Osteoblast (primary cell): ENCODE measurements around the gene PIK3R5. TPM values are rescaled to one million over a fixed set of nuclear protein-coding genes. Genes with fewer than 3 reads are reported as not detected.
A peak's percentile ranks its signal among the peaks of the same experiment; 100 is the strongest.

Source experiments
- DNase-seq: peaks from one replicate; pipeline ENCODE4 v3.0.0; 2011; ENCODE audit warnings: low spot score, mixed read lengths; ENCODE audit not compliant: insufficient read length; ENCODE audit errors: missing footprints
- H2AFZ ChIP-seq: 2 replicates; pipeline ENCODE4 v1.6.0; 2011; ENCODE audit warnings: mild to moderate bottlenecking, low read length
- H3K27ac ChIP-seq: 2 replicates; pipeline ENCODE4 v1.5.1; 2011; ENCODE audit warnings: mild to moderate bottlenecking, low read depth, low read length, moderate library complexity
- H3K27me3 ChIP-seq: 2 replicates; pipeline ENCODE4 v1.6.0; 2012; ENCODE audit warnings: mild to moderate bottlenecking, control low read depth, inconsistent platforms, low read length, moderate library complexity; ENCODE audit not compliant: insufficient read depth
- H3K36me3 ChIP-seq: 2 replicates; pipeline ENCODE4 v1.5.1; 2011; ENCODE audit warnings: mild to moderate bottlenecking, low read length, control low read depth, moderate library complexity; ENCODE audit not compliant: insufficient read depth
- H3K4me1 ChIP-seq: 2 replicates; pipeline ENCODE4 v1.5.1; 2011; ENCODE audit warnings: mild to moderate bottlenecking, low read length, control low read depth, moderate library complexity; ENCODE audit not compliant: insufficient read depth
- H3K4me2 ChIP-seq: 2 replicates; pipeline ENCODE4 v1.6.0; 2011; ENCODE audit warnings: mild to moderate bottlenecking, low read length; ENCODE audit not compliant: insufficient read depth
- H3K4me3 ChIP-seq: fragments of 200-600 bp; sonication (generic); 3 replicates; pipeline ENCODE4 v1.5.1; 2012; ENCODE audit warnings: mild to moderate bottlenecking, low read length, inconsistent platforms; ENCODE audit not compliant: insufficient read depth
- H3K79me2 ChIP-seq: 2 replicates; pipeline ENCODE4 v1.6.0; 2012; ENCODE audit warnings: mild to moderate bottlenecking, low read length, control low read depth, inconsistent platforms; ENCODE audit not compliant: insufficient read depth
- H3K9me3 ChIP-seq: 2 replicates; pipeline ENCODE4 v1.5.1; 2011; ENCODE audit warnings: low read depth, low read length, control low read depth
- H4K20me1 ChIP-seq: 2 replicates; pipeline ENCODE4 v1.6.0; 2012; ENCODE audit warnings: mild to moderate bottlenecking, low read length, control low read depth; ENCODE audit not compliant: insufficient read depth
- total RNA-seq: library from RNA; depleted of rRNA; stranded (reverse); fragments of >200 nt; gene quantifications from 2 replicates; pipeline ENCODE4 v1.2.3, GENCODE V29; 2012
- TF ChIP-seq, protein P1 (sequence below): IDR thresholded peaks from 2 replicates; pipeline ENCODE4 v1.5.1; 2011; ENCODE audit warnings: mild to moderate bottlenecking, low read depth, low read length, moderate library complexity; ENCODE audit errors: extremely low read depth

PIK3R5 gene
- total RNA-seq, 1 donor, result 0.36 TPM

DNA sequence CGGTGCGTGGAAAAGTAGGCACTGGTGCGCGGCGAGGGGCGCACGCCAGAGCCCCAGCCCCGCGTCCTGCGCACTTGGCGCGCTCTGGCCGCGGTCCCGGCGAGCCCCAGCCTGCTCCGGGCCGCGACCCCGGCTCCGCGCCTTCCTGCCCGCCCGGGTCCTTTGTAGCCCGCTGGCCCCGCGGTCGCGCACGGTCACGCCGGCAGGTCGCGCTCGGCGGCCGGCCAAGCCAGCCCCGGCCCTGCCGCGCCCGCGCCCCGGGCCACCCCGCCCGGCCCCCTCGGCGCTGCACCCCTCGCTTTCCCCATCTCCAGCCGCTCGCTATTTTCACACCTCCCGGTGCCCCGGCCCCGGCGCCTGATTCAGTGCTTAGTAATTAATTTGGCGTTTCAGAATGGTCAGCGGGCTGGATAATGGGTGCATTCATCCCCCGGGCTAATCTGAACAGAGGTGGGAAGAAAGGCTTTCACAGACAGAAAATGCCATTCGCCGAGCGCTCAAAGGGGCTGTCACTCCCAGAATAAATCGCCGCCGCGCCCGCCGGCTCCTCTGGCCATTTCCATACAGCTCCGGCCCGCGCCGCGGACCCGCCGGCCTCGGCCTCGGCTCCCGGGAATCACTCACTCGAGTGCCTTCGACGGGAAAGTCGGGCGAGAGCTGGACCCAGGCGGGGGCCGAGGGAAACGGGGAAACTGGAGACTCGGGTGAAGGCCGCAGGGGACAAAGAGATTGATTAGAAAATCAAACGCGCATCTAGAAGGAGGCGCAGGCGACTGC lies 38.0 kb upstream of the PIK3R5 start:
- no peak overlapping the region for H3K27ac ChIP-seq
- no peaks in the 10 kb centered on the region for H3K36me3 ChIP-seq
- H4K20me1 ChIP-seq, result no peaks in the 10 kb centered on the region
- H3K4me3 ChIP-seq, result no peak overlapping the region
- TF ChIP-seq, protein P1, sequence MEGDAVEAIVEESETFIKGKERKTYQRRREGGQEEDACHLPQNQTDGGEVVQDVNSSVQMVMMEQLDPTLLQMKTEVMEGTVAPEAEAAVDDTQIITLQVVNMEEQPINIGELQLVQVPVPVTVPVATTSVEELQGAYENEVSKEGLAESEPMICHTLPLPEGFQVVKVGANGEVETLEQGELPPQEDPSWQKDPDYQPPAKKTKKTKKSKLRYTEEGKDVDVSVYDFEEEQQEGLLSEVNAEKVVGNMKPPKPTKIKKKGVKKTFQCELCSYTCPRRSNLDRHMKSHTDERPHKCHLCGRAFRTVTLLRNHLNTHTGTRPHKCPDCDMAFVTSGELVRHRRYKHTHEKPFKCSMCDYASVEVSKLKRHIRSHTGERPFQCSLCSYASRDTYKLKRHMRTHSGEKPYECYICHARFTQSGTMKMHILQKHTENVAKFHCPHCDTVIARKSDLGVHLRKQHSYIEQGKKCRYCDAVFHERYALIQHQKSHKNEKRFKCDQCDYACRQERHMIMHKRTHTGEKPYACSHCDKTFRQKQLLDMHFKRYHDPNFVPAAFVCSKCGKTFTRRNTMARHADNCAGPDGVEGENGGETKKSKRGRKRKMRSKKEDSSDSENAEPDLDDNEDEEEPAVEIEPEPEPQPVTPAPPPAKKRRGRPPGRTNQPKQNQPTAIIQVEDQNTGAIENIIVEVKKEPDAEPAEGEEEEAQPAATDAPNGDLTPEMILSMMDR, result no peak
- no peaks in the 10 kb centered on the region for H3K79me2 ChIP-seq
- H3K9me3 ChIP-seq, result no peaks in the 10 kb centered on the region
- H2AFZ ChIP-seq, result no peak overlapping the region
- DNase-seq, result peak; percentile 89
- H3K4me1 ChIP-seq, result no peaks in the 10 kb centered on the region
- no peak overlapping the region for H3K4me2 ChIP-seq
- H3K27me3 ChIP-seq, result peaks cover 41% of the 10 kb centered on the region

GRCh38 chr17:9002606-9003354 lies 37.3 kb upstream of the PIK3R5 start:
- Histone ChIP-seq H3K9me3 (no peaks in the 10 kb centered on the region), H3K36me3 (no peaks in the 10 kb centered on the region), H2AFZ (no peak overlapping the region), H3K27me3 (peaks cover 41% of the 10 kb centered on the region), H3K4me2 (no peak overlapping the region), H3K27ac (no peak overlapping the region), H4K20me1 (no peaks in the 10 kb centered on the region), H3K4me1 (no peaks in the 10 kb centered on the region), H3K4me3 (no peak overlapping the region), H3K79me2 (no peaks in the 10 kb centered on the region)
- DNase-seq, result peak; percentile 84
- TF ChIP-seq, protein P1, result no peak

- no peaks in the 10 kb centered on the region for H3K4me1 ChIP-seq
- no peaks in the 10 kb centered on the region for H3K9me3 ChIP-seq
- H4K20me1 ChIP-seq, result no peaks in the 10 kb centered on the region
- DNase-seq, result no peak
- no peak overlapping the region for H3K27ac ChIP-seq
- H3K4me3 ChIP-seq, result no peak overlapping the region
- no peaks in the 10 kb centered on the region for H3K79me2 ChIP-seq
- peaks cover 41% of the 10 kb centered on the region for H3K27me3 ChIP-seq
- TF ChIP-seq, protein P1, result no peak
- H3K36me3 ChIP-seq, result no peaks in the 10 kb centered on the region
- H2AFZ ChIP-seq, result no peak overlapping the region
- H3K4me2 ChIP-seq, result no peak overlapping the region
These were observed 36.7 kb upstream of the PIK3R5 start for GRCh38 chr17:9002227-9002605.

DNA sequence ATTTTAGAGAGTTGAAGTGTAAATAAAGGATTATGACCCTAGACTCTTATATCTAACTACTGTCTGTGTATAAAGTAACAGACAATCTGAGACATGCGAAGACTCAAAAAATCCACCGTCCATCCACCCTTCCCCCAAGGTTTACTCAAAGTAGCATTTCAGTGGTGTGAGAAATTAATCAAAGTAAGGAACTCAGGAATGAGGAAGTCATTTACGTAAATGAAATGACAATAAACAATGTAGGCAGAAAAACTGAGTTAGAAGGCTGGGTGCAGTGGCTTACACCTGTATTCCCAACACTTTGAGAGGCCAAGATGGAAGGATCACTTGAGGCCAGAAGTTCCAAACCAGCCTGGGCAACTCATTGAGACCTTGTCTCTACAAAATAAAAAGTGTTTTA lies 36.1 kb upstream of the PIK3R5 start:
- no peaks in the 10 kb centered on the region for H3K4me1 ChIP-seq
- no peak overlapping the region for H3K4me2 ChIP-seq
- no peaks in the 10 kb centered on the region for H3K36me3 ChIP-seq
- no peak overlapping the region for H3K4me3 ChIP-seq
- H3K27ac ChIP-seq, result no peak overlapping the region
- DNase-seq, result no peak
- peaks cover 37% of the 10 kb centered on the region for H3K27me3 ChIP-seq
- no peaks in the 10 kb centered on the region for H3K9me3 ChIP-seq
- no peaks in the 10 kb centered on the region for H3K79me2 ChIP-seq
- TF ChIP-seq, protein P1, result no peak
- H2AFZ ChIP-seq, result no peak overlapping the region
- no peaks in the 10 kb centered on the region for H4K20me1 ChIP-seq
